HCT116 (cell line): ENCODE measurements around the gene EIPR1.

ENCODE experiments used
- ATF3 ChIP-seq: IDR thresholded peaks from 2 replicates; pipeline ENCODE4 v1.6.1; 2012
- CTCF ChIP-seq, 3 experiments: fragments of 200-600 bp in 1 of 3; sonication (generic) in 1 of 3; IDR thresholded peaks in 2 of 3; conservative IDR thresholded peaks in 1 of 3; 2 replicates each; pipeline ENCODE4 v1.5.1; 2012 to 2017; ENCODE audit warnings: low read depth in 2 of 3, low read length in 2 of 3, antibody characterized with exemption in 1 of 3, borderline replicate concordance in 1 of 3, control low read depth in 1 of 3, mild to moderate bottlenecking in 1 of 3, mixed read lengths in 1 of 3, mixed run types in 1 of 3, moderate library complexity in 1 of 3; ENCODE audit not compliant: insufficient read depth in 1 of 3
- EGR1 ChIP-seq: IDR thresholded peaks from 2 replicates; pipeline ENCODE4 v1.6.1; 2012; ENCODE audit warnings: low read depth
- EZH2 ChIP-seq: fragments of 200-600 bp; sonication (generic); IDR thresholded peaks from 2 replicates; pipeline ENCODE4 v1.6.1; 2017; ENCODE audit warnings: antibody characterized with exemption, mixed run types
- EZH2phosphoT487 ChIP-seq: fragments of 200-600 bp; IDR thresholded peaks from 2 replicates; pipeline ENCODE4 v1.6.1; 2018; ENCODE audit warnings: antibody characterized with exemption, borderline replicate concordance
- POLR2A ChIP-seq: IDR thresholded peaks from 2 replicates; pipeline ENCODE4 v1.7.0; 2011; ENCODE audit warnings: borderline replicate concordance; ENCODE audit not compliant: insufficient read depth, insufficient read length; ENCODE audit errors: extremely low read depth
- POLR2AphosphoS5 ChIP-seq: IDR thresholded peaks from 2 replicates; pipeline ENCODE4 v1.6.1; 2011; ENCODE audit warnings: mild to moderate bottlenecking, low read depth, low read length, moderate library complexity
- REST ChIP-seq: IDR thresholded peaks from 2 replicates; pipeline ENCODE4 v1.6.1; 2012; ENCODE audit warnings: low read depth
- SP1 ChIP-seq: IDR thresholded peaks from 2 replicates; pipeline ENCODE4 v1.6.1; 2012; ENCODE audit warnings: low read depth
- TCF7L2 ChIP-seq: IDR thresholded peaks from 2 replicates; pipeline ENCODE4 v1.7.0; 2011; ENCODE audit warnings: borderline replicate concordance, inconsistent platforms; ENCODE audit not compliant: insufficient read depth, insufficient read length; ENCODE audit errors: extremely low read depth
- ZBTB33 ChIP-seq: IDR thresholded peaks from 2 replicates; pipeline ENCODE4 v1.6.1; 2011; ENCODE audit warnings: mild to moderate bottlenecking, low read length, moderate library complexity; ENCODE audit not compliant: insufficient replicate concordance; ENCODE audit errors: extremely low read depth
- ZNF274 ChIP-seq: fragments of 200-500 bp; sonication (Bioruptor generic); IDR thresholded peaks from 2 replicates; pipeline ENCODE4 v1.6.1; 2014; ENCODE audit warnings: mild to moderate bottlenecking, low read depth, low read length, inconsistent platforms

GRCh38 chr2:3399381-3399780 lies 21.8 kb upstream of the EIPR1 start:
- TF ChIP-seq EZH2 (no peak), ATF3 (no peak), CTCF (IDR thresholded peaks at IDR 0.05 in 2 of 3, conservative IDR thresholded peaks at IDR 0.05 in 1 of 3; ENCODE audit: borderline replicate concordance in 1 of 3, insufficient read depth in 1 of 3, low read depth in 2 of 3, low read length in 2 of 3) (no peak), POLR2AphosphoS5 (no peak), SP1 (no peak), ZNF274 (no peak), EGR1 (no peak), TCF7L2 (no peak), POLR2A (no peak), REST (no peak), ZBTB33 (no peak), EZH2phosphoT487 (no peak)
